ENCODE data around the gene MT1A. TPM values are rescaled to one million over a fixed set of nuclear protein-coding genes. Genes with fewer than 3 reads are reported as not detected.

Gene MT1A
- total and polyA plus RNA-seq, 2 experiments from 2014 or later: 1.9 TPM; not detected in 1

DNA sequence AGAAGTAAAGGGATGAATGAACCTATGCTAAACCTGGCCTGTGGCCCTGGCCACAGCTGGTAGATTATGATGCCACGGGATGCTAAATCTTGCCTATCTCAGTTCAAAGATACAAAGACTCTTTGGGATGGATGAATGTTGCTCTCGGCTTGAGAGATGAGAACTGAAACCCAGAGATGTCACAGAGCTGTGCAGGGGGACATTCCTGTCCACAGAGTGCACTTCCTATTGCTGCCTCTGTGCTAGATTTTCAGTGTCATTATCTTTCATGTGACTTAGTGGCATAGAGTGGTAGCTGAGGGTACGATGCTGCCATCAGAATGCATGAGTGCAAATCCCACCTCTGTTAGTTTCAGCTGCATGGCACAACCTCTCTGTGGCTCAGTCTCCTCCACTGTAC is 8.3 kb upstream of the MT1A start:
- H3K27ac ChIP-seq: no peak overlapping the region
- no peaks in the 10 kb centered on the region for H3K36me3 ChIP-seq (replicated peaks; ENCODE audit: insufficient read depth, low read depth)
- no peak overlapping the region for H3K4me2 ChIP-seq
- H2AFZ ChIP-seq: no peak overlapping the region
- 75% methylated on average over 3 of the region's 3 CpGs for WGBS (ENCODE audit: low lambda C conversion rate, missing lambda C conversion rate)
- TF ChIP-seq, protein P1, sequence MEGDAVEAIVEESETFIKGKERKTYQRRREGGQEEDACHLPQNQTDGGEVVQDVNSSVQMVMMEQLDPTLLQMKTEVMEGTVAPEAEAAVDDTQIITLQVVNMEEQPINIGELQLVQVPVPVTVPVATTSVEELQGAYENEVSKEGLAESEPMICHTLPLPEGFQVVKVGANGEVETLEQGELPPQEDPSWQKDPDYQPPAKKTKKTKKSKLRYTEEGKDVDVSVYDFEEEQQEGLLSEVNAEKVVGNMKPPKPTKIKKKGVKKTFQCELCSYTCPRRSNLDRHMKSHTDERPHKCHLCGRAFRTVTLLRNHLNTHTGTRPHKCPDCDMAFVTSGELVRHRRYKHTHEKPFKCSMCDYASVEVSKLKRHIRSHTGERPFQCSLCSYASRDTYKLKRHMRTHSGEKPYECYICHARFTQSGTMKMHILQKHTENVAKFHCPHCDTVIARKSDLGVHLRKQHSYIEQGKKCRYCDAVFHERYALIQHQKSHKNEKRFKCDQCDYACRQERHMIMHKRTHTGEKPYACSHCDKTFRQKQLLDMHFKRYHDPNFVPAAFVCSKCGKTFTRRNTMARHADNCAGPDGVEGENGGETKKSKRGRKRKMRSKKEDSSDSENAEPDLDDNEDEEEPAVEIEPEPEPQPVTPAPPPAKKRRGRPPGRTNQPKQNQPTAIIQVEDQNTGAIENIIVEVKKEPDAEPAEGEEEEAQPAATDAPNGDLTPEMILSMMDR (IDR thresholded peaks at IDR 0.05; ENCODE audit: poor library complexity): no peak
- TF ChIP-seq EZH2phosphoT487 (IDR thresholded peaks at IDR 0.05; ENCODE audit: low read depth, severe bottlenecking, unreplicated experiment) (no peak), EZH2 (IDR thresholded peaks at IDR 0.05; ENCODE audit: borderline replicate concordance) (no peak)
- no peaks in the 10 kb centered on the region for H3K79me2 ChIP-seq
- H3K27me3 ChIP-seq: peaks cover 79% of the 10 kb centered on the region
- no peak overlapping the region for H3K4me3 ChIP-seq
- no peak for DNase-seq (ENCODE audit: low spot score)
- peaks cover 12% of the 10 kb centered on the region for H3K4me1 ChIP-seq (ENCODE audit: insufficient read depth)
- no peaks in the 10 kb centered on the region for H4K20me1 ChIP-seq (ENCODE audit: insufficient read depth, poor library complexity, severe bottlenecking)
- no peaks in the 10 kb centered on the region for H3K9me3 ChIP-seq (ENCODE audit: low read depth)
- no peaks in the 10 kb centered on the region for H3K9me2 ChIP-seq (replicated peaks; ENCODE audit: insufficient read depth)

DNA sequence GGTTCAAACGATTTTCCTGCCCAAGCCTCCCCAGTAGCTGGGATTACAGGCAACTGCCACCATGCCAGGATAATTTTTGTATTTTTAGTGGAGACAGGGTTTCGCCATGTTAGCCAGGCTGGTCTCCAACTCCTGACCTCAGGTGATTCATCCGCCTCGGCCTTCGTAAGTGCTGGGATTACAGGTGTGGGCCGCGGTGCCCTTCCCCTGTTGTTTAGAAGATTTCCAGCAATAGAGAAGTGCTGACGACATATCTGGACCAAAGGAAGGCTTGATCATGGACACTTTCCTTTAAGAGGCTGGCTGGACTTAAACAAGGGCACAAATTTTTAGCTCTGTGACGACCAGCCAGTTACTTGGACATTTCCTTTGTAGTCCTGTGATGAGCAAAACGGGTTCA is 7.3 kb upstream of the MT1A start:
- Histone ChIP-seq H3K4me1 (ENCODE audit: insufficient read depth) (peaks cover 13% of the 10 kb centered on the region), H3K9me3 (ENCODE audit: low read depth) (no peaks in the 10 kb centered on the region), H3K4me2 (no peak overlapping the region), H3K4me3 (no peak overlapping the region), H3K9me2 (replicated peaks; ENCODE audit: insufficient read depth) (no peaks in the 10 kb centered on the region), H4K20me1 (ENCODE audit: insufficient read depth, poor library complexity, severe bottlenecking) (no peaks in the 10 kb centered on the region), H3K27ac (no peak overlapping the region), H3K79me2 (no peaks in the 10 kb centered on the region), H3K27me3 (peaks cover 82% of the 10 kb centered on the region), H2AFZ (no peak overlapping the region), H3K36me3 (replicated peaks; ENCODE audit: insufficient read depth, low read depth) (no peaks in the 10 kb centered on the region)
- 57% methylated on average over 10 of the region's 10 CpGs for WGBS (ENCODE audit: low lambda C conversion rate, missing lambda C conversion rate)
- no peak for DNase-seq (ENCODE audit: low spot score)
- TF ChIP-seq EZH2phosphoT487 (IDR thresholded peaks at IDR 0.05; ENCODE audit: low read depth, severe bottlenecking, unreplicated experiment) (peak; percentile 6), EZH2 (IDR thresholded peaks at IDR 0.05; ENCODE audit: borderline replicate concordance) (peak; percentile 45)
- TF ChIP-seq, protein P1 (IDR thresholded peaks at IDR 0.05; ENCODE audit: poor library complexity): no peak

- peak overlapping the region; percentile 89 for H3K4me2 ChIP-seq
- 17% methylated on average over 14 of the region's 14 CpGs for WGBS (ENCODE audit: low lambda C conversion rate, missing lambda C conversion rate)
- H3K4me1 ChIP-seq (ENCODE audit: insufficient read depth): peaks cover 13% of the 10 kb centered on the region
- no peaks in the 10 kb centered on the region for H3K9me2 ChIP-seq (replicated peaks; ENCODE audit: insufficient read depth)
- H3K27ac ChIP-seq: no peak overlapping the region
- TF ChIP-seq, protein P1 (IDR thresholded peaks at IDR 0.05; ENCODE audit: poor library complexity): no peak
- TF ChIP-seq EZH2 (IDR thresholded peaks at IDR 0.05; ENCODE audit: borderline replicate concordance): no peak
- peak; percentile 10 for TF ChIP-seq EZH2phosphoT487 (IDR thresholded peaks at IDR 0.05; ENCODE audit: low read depth, severe bottlenecking, unreplicated experiment)
- DNase-seq (ENCODE audit: low spot score): no peak
- no peaks in the 10 kb centered on the region for H3K79me2 ChIP-seq
- peak overlapping the region; percentile 28 for H2AFZ ChIP-seq
- H4K20me1 ChIP-seq (ENCODE audit: insufficient read depth, poor library complexity, severe bottlenecking): no peaks in the 10 kb centered on the region
- no peaks in the 10 kb centered on the region for H3K9me3 ChIP-seq (ENCODE audit: low read depth)
- no peaks in the 10 kb centered on the region for H3K36me3 ChIP-seq (replicated peaks; ENCODE audit: insufficient read depth, low read depth)
- H3K27me3 ChIP-seq: peaks cover 82% of the 10 kb centered on the region
- peak overlapping the region; percentile 39 for H3K4me3 ChIP-seq
These were observed 6.7 kb upstream of the MT1A start for GRCh38 chr16:56631832-56632155.
